OCI-LY7 (cell line): ENCODE data around the gene PLEKHM3. TPM values are rescaled to one million over a fixed set of nuclear protein-coding genes. Genes with fewer than 3 reads are reported as not detected.

Experiments used
- BruUV-seq: library from RNA; stranded (reverse); fragments of 400-500 nt; replicated peaks from 2 replicates; lab custom pipeline; 2021; lab: Mats Ljungman, UMichigan
- CTCF ChIA-PET: fragments of 300-600 bp; sonication (Branson Sonifier 250); formaldehyde crosslinking; loops from one replicate; lab custom pipeline; 2022; ENCODE audit warnings: antibody characterized with exemption; ENCODE audit not compliant: unreplicated experiment; lab: Charles Lee
- POLR2A ChIA-PET: fragments of 300-600 bp; sonication (Branson Sonifier 250); formaldehyde crosslinking; loops from one replicate; lab custom pipeline; 2022; ENCODE audit warnings: antibody characterized with exemption; lab: Charles Lee
- DNase-seq: peaks from one replicate; pipeline ENCODE4 v3.0.0-alpha.2; 2015; ENCODE audit warnings: low spot score
- H2AFZ ChIP-seq: fragments of 200-600 bp; sonication (generic), shearing (Covaris generic); 2 replicates; pipeline ENCODE4 v1.6.1; 2014; ENCODE audit warnings: mild to moderate bottlenecking, antibody characterized with exemption, low read length, moderate library complexity
- H3K27ac ChIP-seq: fragments of 200-600 bp; sonication (generic); 2 replicates; pipeline ENCODE4 v1.5.1; 2014; ENCODE audit warnings: mixed run types, low read depth, mild to moderate bottlenecking, moderate library complexity, low read length, inconsistent platforms; ENCODE audit not compliant: poor library complexity, severe bottlenecking
- H3K36me3 ChIP-seq: fragments of 200-600 bp; sonication (generic); 2 replicates; pipeline ENCODE4 v1.6.1; 2014; ENCODE audit warnings: mild to moderate bottlenecking, antibody characterized with exemption, low read length, moderate library complexity, mixed read lengths; ENCODE audit not compliant: insufficient read depth
- H3K4me1 ChIP-seq: fragments of 200-600 bp; sonication (generic); 2 replicates; pipeline ENCODE4 v1.5.1; 2014; ENCODE audit warnings: mild to moderate bottlenecking, low read length; ENCODE audit not compliant: insufficient read depth, poor library complexity, severe bottlenecking
- H3K4me2 ChIP-seq: fragments of 200-600 bp; sonication (generic); 2 replicates; pipeline ENCODE4 v1.6.1; 2014; ENCODE audit warnings: mild to moderate bottlenecking, low read length
- H3K4me3 ChIP-seq: fragments of 200-600 bp; sonication (generic); 2 replicates; pipeline ENCODE4 v1.5.1; 2014; ENCODE audit warnings: mild to moderate bottlenecking, low read depth, low read length; ENCODE audit not compliant: poor library complexity, severe bottlenecking
- H3K79me2 ChIP-seq: fragments of 200-600 bp; sonication (generic); 2 replicates; pipeline ENCODE4 v1.6.1; 2016; ENCODE audit warnings: low read depth, mild to moderate bottlenecking, low read length, moderate library complexity, mixed read lengths; ENCODE audit not compliant: insufficient read depth
- H3K9me2 ChIP-seq: fragments of 200-600 bp; sonication (generic); 2 replicates; pipeline ENCODE4 v1.6.1; 2016; ENCODE audit warnings: mild to moderate bottlenecking, low read length, mixed read lengths; ENCODE audit not compliant: insufficient read depth
- H3K9me3 ChIP-seq: fragments of 200-600 bp; sonication (generic); 2 replicates; pipeline ENCODE4 v1.6.1; 2014; ENCODE audit warnings: mild to moderate bottlenecking, mixed run types, low read length, mixed read lengths
- H4K20me1 ChIP-seq: fragments of 200-600 bp; sonication (generic); 2 replicates; pipeline ENCODE4 v1.6.1; 2014; ENCODE audit warnings: mild to moderate bottlenecking, antibody characterized with exemption, low read length, moderate library complexity, mixed read lengths; ENCODE audit not compliant: insufficient read depth
- CTCF ChIP-seq: fragments of 200-600 bp; sonication (generic); conservative IDR thresholded peaks from 2 replicates; pipeline ENCODE4 v1.5.1; 2014; ENCODE audit warnings: mild to moderate bottlenecking, antibody characterized with exemption, low read length, moderate library complexity, mixed read lengths
- EZH2phosphoT487 ChIP-seq: fragments of 200-600 bp; sonication (generic); IDR thresholded peaks from 2 replicates; pipeline ENCODE4 v1.6.1; 2018; ENCODE audit warnings: low read depth, borderline replicate concordance, mild to moderate bottlenecking, mixed run types, antibody characterized with exemption, low read length, moderate library complexity, mixed read lengths
- intact Hi-C: fragments of 100-400 bp; cut with micrococcal nuclease; formaldehyde crosslinking; loops from one replicate; pipeline ENCODE4 v1.10.0; 2022; ENCODE audit not compliant: unreplicated experiment
- total RNA-seq, 2 experiments: library from RNA; depleted of rRNA in 1 of 2; stranded (reverse); fragments of >200 nt in 1 of 2; shearing (Covaris generic) in 1 of 2; gene quantifications; 2 replicates each; pipeline ENCODE4 v1.2.3, GENCODE V29; 2014 to 2022

PLEKHM3 gene
- total RNA-seq, 2 experiments from 2014 or later, result 3.7 to 6.3 TPM

- no peaks in the 10 kb centered on the region for H4K20me1 ChIP-seq
- H3K4me2 ChIP-seq, result no peak overlapping the region
- H3K36me3 ChIP-seq, result no peaks in the 10 kb centered on the region
- H3K27ac ChIP-seq, result no peak overlapping the region
- no peak overlapping the region for H3K4me3 ChIP-seq
- intact Hi-C loops, result no loop called here
- CTCF ChIA-PET, result no interaction called here
- DNase-seq, result no peak
- H3K79me2 ChIP-seq, result no peaks in the 10 kb centered on the region
- H3K9me3 ChIP-seq, result no peaks in the 10 kb centered on the region
- H3K4me1 ChIP-seq, result no peaks in the 10 kb centered on the region
- H3K9me2 ChIP-seq, result no peaks in the 10 kb centered on the region
- TF ChIP-seq EZH2phosphoT487, result no peak
- TF ChIP-seq CTCF, result no peak
- no TSS peak for BruUV-seq
- POLR2A ChIA-PET, result interaction anchor here (1.0 kb wide), 1 partner anchor 8 kb away, joined by 4 read pairs; no protein-coding TSS in a partner anchor
- H2AFZ ChIP-seq, result no peak overlapping the region
These were observed 9.3 kb upstream of the PLEKHM3 start for GRCh38 chr2:208034503-208035140.

- ChIA-PET CTCF (no interaction called here), POLR2A (interaction anchor here (0.6 kb wide), 1 partner anchor 485 kb away, joined by 6 read pairs; no protein-coding TSS in a partner anchor)
- no peaks in the 10 kb centered on the region for H3K9me2 ChIP-seq
- H4K20me1 ChIP-seq, result no peaks in the 10 kb centered on the region
- no peak overlapping the region for H3K4me3 ChIP-seq
- H3K4me1 ChIP-seq, result no peaks in the 10 kb centered on the region
- TF ChIP-seq EZH2phosphoT487 (no peak), CTCF (peak; percentile 64)
- H3K36me3 ChIP-seq, result no peaks in the 10 kb centered on the region
- no peaks in the 10 kb centered on the region for H3K79me2 ChIP-seq
- DNase-seq, result peak; percentile 25
- no peak overlapping the region for H3K27ac ChIP-seq
- no peak overlapping the region for H3K4me2 ChIP-seq
- BruUV-seq, result no TSS peak
- intact Hi-C loops, result no loop called here
- no peak overlapping the region for H2AFZ ChIP-seq
- H3K9me3 ChIP-seq, result no peaks in the 10 kb centered on the region
These were observed 8.6 kb upstream of the PLEKHM3 start for GRCh38 chr2:208033701-208034502.
